GM18499 (cell line): Measurements from ENCODE around the gene FAM9B.

Experiments used
- ATAC-seq: cut with Tn5 transposase; IDR thresholded peaks from one replicate; pipeline ENCODE4 v1.9.1; 2021; ENCODE audit warnings: moderate number of reproducible peaks; ENCODE audit not compliant: insufficient read depth, unreplicated experiment

FAM9B gene

DNA sequence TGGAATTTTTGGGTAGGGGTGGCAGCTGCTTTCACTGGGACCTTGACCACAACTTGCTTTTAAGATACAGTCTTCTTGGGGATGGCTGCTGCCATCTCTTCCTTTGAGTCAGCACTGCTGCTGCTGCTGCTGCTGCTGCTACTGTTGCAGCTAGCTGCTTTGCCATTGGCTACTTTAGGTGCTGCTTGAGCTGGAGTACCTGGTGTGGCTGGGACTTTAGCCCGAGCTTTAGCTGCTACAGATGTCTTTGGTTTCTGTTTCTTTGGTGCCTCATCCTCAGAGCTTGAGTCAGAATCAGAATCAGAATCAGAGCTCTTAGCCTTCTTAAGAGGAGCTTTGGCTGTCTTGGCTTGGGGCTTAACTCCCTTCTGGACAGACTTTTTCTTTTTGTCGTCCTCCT, 52.2 kb downstream of the FAM9B start:
- ATAC-seq = no peak

DNA sequence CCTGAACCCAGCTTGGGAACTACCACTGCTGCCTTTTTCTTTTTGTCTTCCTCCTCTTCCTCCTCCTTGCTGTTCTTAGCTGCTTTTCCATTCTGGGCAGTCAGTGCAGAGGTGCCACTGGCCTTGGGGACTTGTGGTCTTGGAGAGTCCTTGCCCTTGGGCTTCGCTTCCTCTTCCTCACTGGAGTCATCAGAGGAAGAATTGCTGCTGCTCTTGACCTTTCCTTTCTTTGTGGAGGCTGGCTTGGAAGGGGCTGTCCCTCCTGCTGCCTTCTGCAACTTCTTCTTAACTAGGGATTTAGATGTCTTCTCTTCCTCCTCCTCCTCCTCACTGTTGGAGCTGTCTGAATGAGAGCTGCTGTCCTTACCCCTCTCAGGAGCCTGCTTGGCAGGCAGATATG, 53.2 kb downstream of the FAM9B start:
- no peak for ATAC-seq
